ENCODE data around the gene BCO2.
A peak's percentile ranks its signal among the peaks of the same experiment; 100 is the strongest.

BCO2 gene

GRCh38 chr11:112249871-112250610 lies 74.7 kb downstream of the BCO2 start:
- no peak for DNase-seq

GRCh38 chr11:112253605-112254242 lies 78.4 kb downstream of the BCO2 start:
- DNase-seq, result no peak

- DNase-seq, result peak in 2 of 14 donors; percentile 16 to 22
Measured at GRCh38 chr11:112255067-112255720, 79.9 kb downstream of the BCO2 start.

GRCh38 chr11:112260490-112260889 lies 85.2 kb downstream of the BCO2 start, which contains the start of gene PLET1:
PLET1 (minus strand) TSS chr11:112260860; CDS start chr11:112260589, 271 bp downstream.
- DNase-seq, result no peak

GRCh38 chr11:112265659-112266409 lies 90.5 kb downstream of the BCO2 start:
- DNase-seq, result no peak

GRCh38 chr11:112266410-112266778 lies 91.1 kb downstream of the BCO2 start:
- no peak for DNase-seq

- no peak for DNase-seq
Measured at GRCh38 chr11:112267188-112267591, 91.9 kb downstream of the BCO2 start.

- DNase-seq, result no peak
Measured at GRCh38 chr11:112268406-112268805, 93.1 kb downstream of the BCO2 start.
